ENCODE data around the gene COPG1.
A peak's percentile ranks its signal among the peaks of the same experiment; 100 is the strongest.

Gene COPG1

GRCh38 chr3:129282727-129283327 lies 33.4 kb downstream of the COPG1 start:
- no peak for DNase-seq

DNA sequence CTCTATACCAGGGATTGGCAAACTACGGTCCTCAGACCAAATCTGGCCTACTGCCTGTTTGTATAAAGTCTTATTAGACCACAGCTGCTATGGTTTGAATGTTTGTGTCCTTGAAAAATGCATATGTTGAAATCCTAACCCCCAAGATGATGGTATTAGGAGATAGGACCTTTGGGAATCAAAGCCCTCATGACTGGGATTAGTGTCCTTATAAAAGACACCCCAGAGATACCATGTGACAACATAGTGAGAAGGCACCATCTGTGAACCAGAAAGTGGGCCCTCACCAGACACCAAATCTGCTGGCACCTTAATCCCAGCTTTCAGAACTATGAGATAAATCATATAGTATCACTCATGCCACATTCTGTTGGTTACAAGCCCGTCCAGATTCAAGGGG lies 36.7 kb downstream of the COPG1 start:
- DNase-seq, result no peak

- no peak for DNase-seq
These were observed 39.0 kb downstream of the COPG1 start for GRCh38 chr3:129288446-129288845.

DNA sequence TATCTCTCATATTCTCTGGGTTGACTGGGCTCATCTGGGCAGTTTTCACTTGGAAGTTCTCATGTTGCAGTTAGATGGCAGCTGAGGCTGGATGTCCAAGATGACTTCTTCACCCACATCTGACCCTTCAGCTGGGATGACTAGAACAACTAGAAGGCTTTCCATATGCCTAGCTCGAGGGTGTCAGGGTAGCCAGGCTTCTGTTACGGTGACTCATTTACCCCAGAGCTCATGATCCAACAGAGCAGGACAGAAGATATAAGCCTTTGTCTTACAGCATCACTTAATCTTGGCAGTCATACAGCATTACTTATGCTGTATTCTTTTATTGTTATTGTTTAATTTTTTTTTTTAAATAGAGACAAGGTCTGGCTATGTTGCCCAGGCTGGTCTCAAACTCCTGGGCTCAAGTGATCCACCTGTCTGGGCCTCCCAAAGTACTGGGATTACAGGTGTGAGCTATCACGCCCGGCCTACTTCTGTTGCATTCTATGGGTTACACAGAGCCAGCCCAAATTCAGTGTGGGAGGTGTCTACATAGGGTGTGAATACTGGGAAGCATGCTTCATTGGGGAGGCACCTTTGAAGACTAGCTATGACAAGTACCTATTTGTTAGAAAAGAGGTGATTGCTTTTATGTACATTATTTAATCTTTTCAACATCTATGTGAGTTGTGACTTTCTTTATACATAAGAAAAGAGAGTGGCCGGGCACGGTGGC lies 40.0 kb downstream of the COPG1 start:
- no peak for DNase-seq

- DNase-seq, result no peak
These were observed 42.0 kb downstream of the COPG1 start for GRCh38 chr3:129291236-129291886.

GRCh38 chr3:129295286-129295685 lies 45.9 kb downstream of the COPG1 start:
- no peak for DNase-seq

GRCh38 chr3:129304146-129304961 lies 54.9 kb downstream of the COPG1 start:
- no peak for DNase-seq

GRCh38 chr3:129304962-129305222 lies 55.5 kb downstream of the COPG1 start:
- no peak for DNase-seq

GRCh38 chr3:129305592-129306091 lies 56.2 kb downstream of the COPG1 start:
- DNase-seq, result peak; percentile 15

GRCh38 chr3:129308636-129309035 lies 59.2 kb downstream of the COPG1 start:
- DNase-seq, result no peak

DNA sequence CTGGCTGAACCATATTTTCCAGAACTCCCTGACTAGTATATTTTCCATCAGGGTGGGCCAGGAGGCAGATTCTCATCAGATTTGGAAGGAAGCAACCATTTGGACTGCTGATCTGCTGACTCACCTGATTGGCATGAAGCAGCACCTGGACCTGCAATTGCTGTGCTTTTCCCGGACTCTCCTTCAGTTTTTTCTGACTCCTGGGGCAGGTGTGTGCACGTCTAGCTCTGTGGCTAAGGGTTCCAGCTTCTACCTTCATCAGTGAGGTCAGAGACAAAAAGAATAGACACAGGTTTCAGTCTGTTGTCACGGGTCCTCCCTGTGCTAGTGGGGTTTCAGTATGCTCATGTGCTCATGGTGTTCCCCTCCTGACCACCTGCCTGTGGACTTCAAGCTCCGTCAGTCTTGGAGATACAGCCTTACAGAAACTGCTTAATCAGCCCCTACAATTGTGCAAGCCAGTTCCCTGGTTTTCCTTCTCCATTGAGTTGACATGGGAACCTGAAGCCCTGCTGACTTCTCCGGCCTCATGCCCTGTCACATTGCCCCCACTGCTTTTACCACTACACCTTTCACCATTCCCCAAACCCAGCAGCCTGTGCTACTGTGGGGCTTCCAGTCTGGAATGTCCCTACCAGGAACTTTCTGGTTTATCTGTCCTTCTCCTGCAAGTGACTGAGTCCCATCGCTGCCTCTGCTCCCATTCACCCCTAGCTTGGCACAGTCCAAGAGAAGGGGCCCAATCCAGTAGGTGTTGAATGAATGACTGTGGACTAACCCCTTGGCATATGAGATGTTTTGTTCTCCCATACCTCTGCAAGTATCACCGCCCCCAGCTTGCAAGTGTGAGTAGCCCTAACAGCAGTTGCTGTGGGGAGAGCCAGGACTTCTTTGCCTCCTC lies 61.0 kb downstream of the COPG1 start:
- no peak for DNase-seq

- no peak for DNase-seq
These were observed 61.9 kb downstream of the COPG1 start for GRCh38 chr3:129311054-129311902.

DNA sequence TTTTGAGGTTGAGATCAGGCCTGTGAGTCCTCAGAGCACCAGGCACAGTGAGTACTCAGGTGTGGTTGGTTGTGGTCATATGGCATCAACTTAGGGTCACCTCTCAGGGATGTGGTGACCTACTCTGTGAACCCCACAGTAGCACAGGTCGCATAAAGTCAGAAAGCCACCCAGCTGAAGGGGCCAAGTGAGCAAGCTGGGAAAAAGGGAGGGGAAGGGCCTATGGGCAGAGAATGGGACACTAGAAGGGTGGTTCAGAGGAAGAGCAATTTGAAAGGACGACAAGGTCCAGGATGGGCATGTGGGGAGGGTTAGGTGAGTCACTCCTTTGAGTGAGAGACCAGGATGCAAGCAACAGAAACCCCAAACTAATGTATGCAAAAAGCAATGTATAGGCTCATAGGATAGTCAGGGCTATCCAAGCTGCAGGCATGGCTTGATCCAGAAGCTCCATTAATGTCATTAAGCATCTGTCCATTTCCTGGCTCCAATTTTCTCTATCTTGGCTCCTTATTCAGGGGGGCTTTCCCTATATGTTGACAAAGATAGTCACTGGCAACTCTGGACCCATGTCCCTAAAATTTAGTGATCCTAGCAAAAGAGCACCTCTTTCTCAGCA lies 62.7 kb downstream of the COPG1 start:
- no peak for DNase-seq

GRCh38 chr3:129312671-129313414 lies 63.4 kb downstream of the COPG1 start:
- DNase-seq, result no peak

- DNase-seq, result no peak
These were observed 63.9 kb downstream of the COPG1 start for GRCh38 chr3:129313415-129313664.

- no peak for DNase-seq
These were observed 64.4 kb downstream of the COPG1 start for GRCh38 chr3:129313665-129314385.

DNA sequence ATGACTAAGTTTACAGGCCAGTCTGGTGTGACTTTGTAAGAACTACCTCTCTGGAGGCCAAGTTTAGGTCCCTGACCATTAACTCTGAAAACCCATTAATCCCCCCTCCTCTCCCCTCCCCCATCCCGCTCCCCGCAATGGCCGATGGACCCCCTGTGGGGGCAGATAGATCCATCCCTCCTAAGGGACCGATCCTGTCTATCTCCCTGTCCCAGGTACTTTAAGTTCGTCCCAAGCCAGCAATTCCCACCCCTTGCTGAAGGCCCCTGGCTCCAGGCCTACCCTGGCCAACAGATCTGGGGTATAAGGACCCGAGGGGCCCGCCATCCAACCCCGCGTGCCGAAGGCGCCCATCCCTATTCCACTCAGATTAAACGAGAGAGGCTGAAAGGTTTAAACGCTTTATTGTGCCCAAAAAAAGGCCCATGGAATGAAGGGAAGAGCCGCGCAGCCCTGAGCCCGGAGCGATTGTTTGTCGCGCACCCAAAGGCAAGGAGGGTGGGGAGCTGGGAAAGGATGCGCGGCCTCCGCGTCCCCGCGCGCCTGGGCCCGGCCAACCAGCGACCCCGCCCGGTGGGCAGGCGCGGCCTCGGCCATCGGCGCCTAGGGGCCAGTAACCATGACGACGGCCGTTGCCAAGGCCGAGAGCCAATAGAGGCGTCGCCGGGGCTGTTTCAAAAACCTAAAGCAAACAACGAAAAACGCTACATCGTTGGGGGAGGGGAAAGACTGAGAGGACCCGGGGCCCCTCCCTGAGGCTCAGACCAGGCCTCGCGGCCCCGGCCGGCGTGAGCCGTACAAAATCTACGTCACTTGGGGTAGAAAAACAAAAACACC lies 65.2 kb downstream of the COPG1 start:
- DNase-seq, result peak; percentile 90

DNA sequence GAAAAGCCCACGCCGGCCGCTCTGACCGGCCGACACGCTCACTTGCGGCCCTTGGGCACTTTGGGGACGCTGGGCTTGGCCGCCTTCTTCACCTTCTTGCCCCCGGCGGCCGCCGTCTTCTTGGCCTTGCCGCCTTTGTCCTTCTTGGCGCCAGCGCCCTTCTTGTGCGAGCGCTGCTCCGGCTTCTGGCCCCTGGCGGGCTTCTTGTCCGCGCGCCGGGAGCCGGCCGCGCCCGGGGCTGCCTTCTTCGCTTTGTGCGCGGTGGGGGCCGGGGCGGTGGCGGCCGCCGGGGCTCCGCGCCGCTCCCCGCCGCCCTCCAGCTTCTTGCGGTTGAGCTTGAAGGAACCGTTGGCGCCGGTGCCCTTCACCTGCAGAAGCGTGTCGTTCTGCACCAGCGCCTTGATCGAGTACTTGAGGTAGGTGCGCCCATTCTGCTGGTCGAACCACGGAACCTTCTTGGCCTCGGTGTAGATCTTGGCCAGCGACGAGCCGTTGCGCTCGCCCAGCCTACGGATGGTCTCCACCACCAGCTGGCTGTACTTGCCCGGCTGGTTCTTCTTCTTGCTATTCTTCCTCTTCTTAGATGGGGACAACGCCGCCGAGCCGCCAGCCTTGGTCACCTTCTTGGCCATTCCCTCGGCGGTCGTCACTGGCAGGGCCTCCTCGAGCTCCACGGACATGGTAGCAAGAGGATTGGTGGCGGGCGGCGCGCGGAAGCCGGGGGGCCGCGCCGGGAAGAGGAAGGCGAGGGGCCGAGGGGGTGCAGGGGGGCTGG lies 66.0 kb downstream of the COPG1 start:
- DNase-seq, result no peak

Data from NCI-H774 (cell line).